ENCODE measurements around the gene PFDN2.

Gene PFDN2

GRCh38 chr1:161051219-161051618 lies 66.6 kb downstream of the PFDN2 start:
- no peak for DNase-seq

Data from C1 segment of cervical spinal cord (tissue), 14 donors.